B cell (primary cell): Measurements from ENCODE around the gene PHIP. TPM values are rescaled to one million over a fixed set of nuclear protein-coding genes. Genes with fewer than 3 reads are reported as not detected.

ENCODE experiments used
- ATAC-seq: fragments of 200-7000 bp; cut with Tn5 transposase; one replicate; pipeline ENCODE4 v1.10.0; 2021; ENCODE audit warnings: low read depth, mild to moderate bottlenecking, moderate number of reproducible peaks, moderate library complexity
- CTCF ChIA-PET: fragments of 350-600 bp; sonication (Branson Sonifier 250); formaldehyde crosslinking; loops from one replicate; lab custom pipeline; 2021; ENCODE audit warnings: antibody characterized with exemption, inconsistent platforms; lab: Charles Lee
- POLR2A ChIA-PET: fragments of 350-600 bp; sonication (Branson Sonifier 250); formaldehyde crosslinking; loops from one replicate; lab custom pipeline; 2021; ENCODE audit warnings: antibody characterized with exemption; lab: Charles Lee
- DNase-seq: peaks from one replicate; pipeline ENCODE4 v3.0.0; 2013
- H2AFZ ChIP-seq: 2 replicates; pipeline ENCODE4 v1.6.1; 2012; ENCODE audit warnings: mild to moderate bottlenecking, low read depth, low read length; ENCODE audit not compliant: insufficient read depth, poor library complexity, severe bottlenecking
- H3K27ac ChIP-seq, 2 donors: 1 replicate in 1 of 2; 2 replicates in 1 of 2; pipeline ENCODE4 v1.5.1; 2012 to 2013; ENCODE audit warnings: low read length in 2 of 2, mild to moderate bottlenecking in 2 of 2, moderate library complexity in 1 of 2
- H3K27me3 ChIP-seq, 4 experiments: fragments of 200-600 bp in 1 of 4; sonication (generic) in 1 of 4; replicated peaks in 1 of 4; 1 replicate in 2 of 4; 2 replicates in 2 of 4; pipeline versions ENCODE4 v1.6.1 to v1.7.0; 2013 to 2016; ENCODE audit warnings: low read length in 3 of 4, mild to moderate bottlenecking in 2 of 4, mixed read lengths in 1 of 4, moderate library complexity in 1 of 4; ENCODE audit not compliant: insufficient read depth in 4 of 4, control insufficient read depth in 3 of 4; ENCODE audit errors: control extremely low read depth in 1 of 4
- H3K36me3 ChIP-seq, 2 experiments: replicated peaks in 1 of 2; 1 replicate in 1 of 2; 2 replicates in 1 of 2; pipeline versions ENCODE4 v1.6.1 to v1.7.1; 2013; ENCODE audit warnings: low read length in 1 of 2; ENCODE audit not compliant: insufficient read depth in 2 of 2, control insufficient read depth in 1 of 2; ENCODE audit errors: control extremely low read depth in 1 of 2, extremely low read depth in 1 of 2
- H3K4me1 ChIP-seq, 2 donors: fragments of 200-600 bp in 1 of 2; sonication (generic) in 1 of 2; 1 replicate in 1 of 2; 2 replicates in 1 of 2; pipeline versions ENCODE4 v1.5.1 to v1.6.1; 2013 to 2017; ENCODE audit warnings: low read length in 2 of 2; ENCODE audit not compliant: control insufficient read depth in 2 of 2, insufficient read depth in 2 of 2
- H3K4me2 ChIP-seq: replicated peaks from 2 replicates; pipeline ENCODE3; 2012; ENCODE audit warnings: mild to moderate bottlenecking, low read depth, low read length; ENCODE audit not compliant: poor library complexity, severe bottlenecking
- H3K4me3 ChIP-seq, 5 experiments: fragments of 200-600 bp in 1 of 5; sonication (generic) in 1 of 5; 1 replicate in 3 of 5; 2 replicates in 2 of 5; pipeline versions ENCODE4 v1.5.1 to v1.7.0; 2011 to 2016; ENCODE audit warnings: low read length in 4 of 5, mild to moderate bottlenecking in 4 of 5, low read depth in 2 of 5, control low read depth in 1 of 5, moderate library complexity in 1 of 5; ENCODE audit not compliant: insufficient read depth in 1 of 5; ENCODE audit errors: control extremely low read depth in 1 of 5, extremely low read depth in 1 of 5
- H3K79me2 ChIP-seq: fragments of 200-600 bp; sonication (generic); one replicate; pipeline ENCODE4 v1.6.0; 2016; ENCODE audit warnings: low read length; ENCODE audit not compliant: control insufficient read depth, insufficient read depth
- H3K9ac ChIP-seq: fragments of 200-600 bp; sonication (generic); 2 replicates; pipeline ENCODE4 v1.6.1; 2017; ENCODE audit warnings: mild to moderate bottlenecking, low read length, moderate library complexity
- H3K9me3 ChIP-seq, 3 donors: one replicate each; pipeline versions ENCODE4 v1.6.1 to v1.7.1; 2013; ENCODE audit warnings: low read length in 2 of 3; ENCODE audit not compliant: control insufficient read depth in 2 of 3, insufficient read depth in 1 of 3; ENCODE audit errors: control extremely low read depth in 1 of 3
- H4K20me1 ChIP-seq: 2 replicates; pipeline ENCODE4 v1.6.0; 2012; ENCODE audit warnings: mild to moderate bottlenecking, low read length; ENCODE audit not compliant: insufficient read depth, control insufficient read depth, poor library complexity, severe bottlenecking
- H3K27ac Mint-ChIP-seq: one replicate; pipeline ENCODE4 v1.8.0; 2021; ENCODE audit warnings: mixed read lengths
- H3K27me3 Mint-ChIP-seq: one replicate; pipeline ENCODE4 v1.8.0; 2021; ENCODE audit warnings: mixed read lengths
- H3K4me1 Mint-ChIP-seq: one replicate; pipeline ENCODE4 v1.8.0; 2021; ENCODE audit warnings: mixed read lengths
- H3K4me3 Mint-ChIP-seq: one replicate; pipeline ENCODE4 v1.8.0; 2021; ENCODE audit warnings: mixed read lengths
- H3K9me3 Mint-ChIP-seq: one replicate; pipeline ENCODE4 v1.8.0; 2022; ENCODE audit warnings: mixed read lengths; ENCODE audit not compliant: insufficient read depth
- EZH2 ChIP-seq: IDR thresholded peaks from 2 replicates; pipeline ENCODE4 v1.6.1; 2012; ENCODE audit warnings: borderline replicate concordance, low read depth, mild to moderate bottlenecking, moderate library complexity, low read length; ENCODE audit not compliant: insufficient read depth, poor library complexity, severe bottlenecking
- WGBS: methylation state at CpG from one replicate; pipeline ENCODE4 v1.1.5; 2013; ENCODE audit warnings: missing lambda C conversion rate; ENCODE audit not compliant: insufficient coverage; 5-methylcytosine and 5-hydroxymethylcytosine counted together
- intact Hi-C: fragments of 100-400 bp; cut with micrococcal nuclease; formaldehyde crosslinking; loops from one replicate; pipeline ENCODE4 v1.10.0; 2022
- polyA plus RNA-seq: library from polyadenylated mRNA; depleted of rRNA; stranded (reverse); fragments of >200 nt; gene quantifications from 2 replicates; pipeline ENCODE4 v1.2.3, GENCODE V29; 2012
- total RNA-seq, 2 donors: library from RNA; stranded (reverse); fragments of 120-200 nt in 1 of 2; gene quantifications; 1 replicate in 1 of 2; 2 replicates in 1 of 2; pipeline versions ENCODE4 v1.2.3 to v1.2.4, GENCODE V29; 2013 to 2022
- TF ChIP-seq, protein P1 (sequence below): fragments of 200-600 bp; IDR thresholded peaks from one replicate; pipeline ENCODE4 v1.8.0; 2022; ENCODE audit warnings: antibody characterized with exemption, mild to moderate bottlenecking

The PHIP gene
- total and polyA plus RNA-seq, 2 donors (not counting 1 experiment from before 2014, with no cell fraction given): 7.4 to 52.7 TPM

DNA sequence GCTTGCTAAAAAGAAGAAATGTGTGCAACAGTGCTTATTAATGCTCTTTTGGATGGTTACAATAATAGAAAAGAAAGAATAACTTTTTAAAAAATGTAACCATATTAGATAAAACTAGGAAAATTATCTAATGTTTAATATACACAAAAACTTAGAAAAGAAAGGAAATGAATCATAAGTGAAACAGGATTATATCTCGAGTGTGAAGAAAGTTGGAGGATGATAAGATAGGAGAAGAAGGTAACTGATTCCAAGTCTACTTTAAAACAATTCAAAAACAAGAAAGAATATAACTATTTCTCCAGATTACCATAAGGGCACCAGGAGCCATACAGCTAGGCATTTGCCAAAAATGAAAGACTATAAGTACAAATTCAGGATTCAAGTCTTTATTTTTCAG is 73.0 kb downstream of the PHIP start:
- H3K4me3 Mint-ChIP-seq: no peak overlapping the region
- H3K27me3 ChIP-seq: no peaks in the 10 kb centered on the region
- ChIA-PET POLR2A (no interaction called here), CTCF (no interaction called here)
- no peaks in the 10 kb centered on the region for H4K20me1 ChIP-seq
- no peaks in the 10 kb centered on the region for H3K79me2 ChIP-seq
- H3K36me3 ChIP-seq: peaks cover 23 to 42% of the 10 kb centered on the region in 2 experiments
- no peak overlapping the region for H3K27ac Mint-ChIP-seq
- H3K27me3 Mint-ChIP-seq: no peaks in the 10 kb centered on the region
- no peak for ATAC-seq
- TF ChIP-seq, protein P1, sequence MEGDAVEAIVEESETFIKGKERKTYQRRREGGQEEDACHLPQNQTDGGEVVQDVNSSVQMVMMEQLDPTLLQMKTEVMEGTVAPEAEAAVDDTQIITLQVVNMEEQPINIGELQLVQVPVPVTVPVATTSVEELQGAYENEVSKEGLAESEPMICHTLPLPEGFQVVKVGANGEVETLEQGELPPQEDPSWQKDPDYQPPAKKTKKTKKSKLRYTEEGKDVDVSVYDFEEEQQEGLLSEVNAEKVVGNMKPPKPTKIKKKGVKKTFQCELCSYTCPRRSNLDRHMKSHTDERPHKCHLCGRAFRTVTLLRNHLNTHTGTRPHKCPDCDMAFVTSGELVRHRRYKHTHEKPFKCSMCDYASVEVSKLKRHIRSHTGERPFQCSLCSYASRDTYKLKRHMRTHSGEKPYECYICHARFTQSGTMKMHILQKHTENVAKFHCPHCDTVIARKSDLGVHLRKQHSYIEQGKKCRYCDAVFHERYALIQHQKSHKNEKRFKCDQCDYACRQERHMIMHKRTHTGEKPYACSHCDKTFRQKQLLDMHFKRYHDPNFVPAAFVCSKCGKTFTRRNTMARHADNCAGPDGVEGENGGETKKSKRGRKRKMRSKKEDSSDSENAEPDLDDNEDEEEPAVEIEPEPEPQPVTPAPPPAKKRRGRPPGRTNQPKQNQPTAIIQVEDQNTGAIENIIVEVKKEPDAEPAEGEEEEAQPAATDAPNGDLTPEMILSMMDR: no peak
- no peak for TF ChIP-seq EZH2
- H3K4me3 ChIP-seq: no peak overlapping the region
- H2AFZ ChIP-seq: no peak overlapping the region
- WGBS: no CpG with 5 or more reads among the region's 1 CpG
- no peak overlapping the region for H3K9ac ChIP-seq
- intact Hi-C loops: no loop called here
- no peaks in the 10 kb centered on the region for H3K4me1 ChIP-seq
- H3K4me2 ChIP-seq: no peak overlapping the region
- H3K9me3 ChIP-seq: no peaks in the 10 kb centered on the region
- no peak for DNase-seq
- H3K27ac ChIP-seq: no peak overlapping the region
- H3K4me1 Mint-ChIP-seq: no peaks in the 10 kb centered on the region
- no peaks in the 10 kb centered on the region for H3K9me3 Mint-ChIP-seq

- no peak overlapping the region for H3K27ac ChIP-seq
- CTCF ChIA-PET: no interaction called here
- no peak overlapping the region for H3K9ac ChIP-seq
- no peaks in the 10 kb centered on the region for H3K4me1 ChIP-seq
- H3K79me2 ChIP-seq: no peaks in the 10 kb centered on the region
- Mint-ChIP-seq H3K27me3 (no peaks in the 10 kb centered on the region), H3K4me1 (no peaks in the 10 kb centered on the region), H3K9me3 (no peaks in the 10 kb centered on the region), H3K4me3 (no peak overlapping the region), H3K27ac (no peak overlapping the region)
- no peak for TF ChIP-seq EZH2
- TF ChIP-seq, protein P1: no peak
- no peaks in the 10 kb centered on the region for H3K9me3 ChIP-seq
- H2AFZ ChIP-seq: no peak overlapping the region
- no peaks in the 10 kb centered on the region for H4K20me1 ChIP-seq
- no peak for DNase-seq
- POLR2A ChIA-PET: no interaction called here
- no peaks in the 10 kb centered on the region for H3K27me3 ChIP-seq
- WGBS: 100% methylated on average over 1 of the region's 2 CpGs
- intact Hi-C loops: no loop called here
- H3K4me2 ChIP-seq: no peak overlapping the region
- ATAC-seq: no peak
- no peak overlapping the region for H3K4me3 ChIP-seq
- H3K36me3 ChIP-seq: peaks cover 25 to 46% of the 10 kb centered on the region in 2 experiments
Measured at GRCh38 chr6:79004239-79004638, 73.8 kb downstream of the PHIP start.
